Thyroid gland (tissue), 4 donors: Measurements from ENCODE around the gene CWC27. TPM values are rescaled to one million over a fixed set of nuclear protein-coding genes. Genes with fewer than 3 reads are reported as not detected.

ENCODE experiments used
- DNase-seq, 2 donors: peaks; one replicate each; pipeline ENCODE4 v3.0.0-alpha.2; 2019
- H3K27ac ChIP-seq, 3 donors: fragments of 200-600 bp; sonication (generic); 1 replicate in 2 of 3; 2 replicates in 1 of 3; pipeline ENCODE4 v1.5.1; 2016 to 2019; ENCODE audit warnings: mild to moderate bottlenecking in 1 of 3, moderate library complexity in 1 of 3
- H3K27me3 ChIP-seq: fragments of 200-600 bp; sonication (generic); one replicate; pipeline ENCODE4 v1.5.1; 2019
- H3K36me3 ChIP-seq, 2 donors: fragments of 200-600 bp; sonication (generic); one replicate each; pipeline ENCODE4 v1.5.1; 2016 to 2019
- H3K4me1 ChIP-seq, 2 donors: fragments of 200-600 bp; sonication (generic); one replicate each; pipeline ENCODE4 v1.5.1; 2017 to 2019
- H3K4me3 ChIP-seq, 3 donors: fragments of 200-600 bp; sonication (generic); replicated peaks in 1 of 3; 1 replicate in 2 of 3; 2 replicates in 1 of 3; pipeline ENCODE4 v1.5.1; 2016; ENCODE audit warnings: mild to moderate bottlenecking in 1 of 3
- H3K9me3 ChIP-seq: fragments of 200-600 bp; sonication (generic); one replicate; pipeline ENCODE4 v1.5.1; 2017
- POLR2A ChIP-seq, 2 donors: fragments of 450-650 bp; IDR thresholded peaks; one replicate each; pipeline ENCODE4 v1.6.1; 2017; ENCODE audit warnings: antibody characterized with exemption in 2 of 2, mild to moderate bottlenecking in 2 of 2, moderate library complexity in 1 of 2
- WGBS, 2 donors: methylation state at CpG; one replicate each; pipeline ENCODE4 v1.1.5; 2017; 5-methylcytosine and 5-hydroxymethylcytosine counted together
- intact Hi-C: fragments of 100-400 bp; cut with DNase I; formaldehyde crosslinking; loops from one replicate; pipeline ENCODE4 v1.15.1; 2023
- total RNA-seq, 4 donors: library from RNA; depleted of rRNA; stranded (reverse); fragments of >200 nt; gene quantifications; one replicate each; pipeline ENCODE4 v1.2.3, GENCODE V29; 2016
- TF ChIP-seq, protein P1 (sequence below), 6 experiments: fragments of 200-600 bp in 3 of 6; fragments of 450-650 bp in 3 of 6; sonication (generic) in 3 of 6; IDR thresholded peaks; one replicate each; pipeline ENCODE4 v1.5.1; 2016 to 2019; ENCODE audit warnings: antibody characterized with exemption in 6 of 6, mild to moderate bottlenecking in 2 of 6, inconsistent platforms in 1 of 6, moderate library complexity in 1 of 6

Gene CWC27
- total RNA-seq, 4 donors from 2014 or later, result 15.0 to 24.3 (median 16.7) TPM

DNA sequence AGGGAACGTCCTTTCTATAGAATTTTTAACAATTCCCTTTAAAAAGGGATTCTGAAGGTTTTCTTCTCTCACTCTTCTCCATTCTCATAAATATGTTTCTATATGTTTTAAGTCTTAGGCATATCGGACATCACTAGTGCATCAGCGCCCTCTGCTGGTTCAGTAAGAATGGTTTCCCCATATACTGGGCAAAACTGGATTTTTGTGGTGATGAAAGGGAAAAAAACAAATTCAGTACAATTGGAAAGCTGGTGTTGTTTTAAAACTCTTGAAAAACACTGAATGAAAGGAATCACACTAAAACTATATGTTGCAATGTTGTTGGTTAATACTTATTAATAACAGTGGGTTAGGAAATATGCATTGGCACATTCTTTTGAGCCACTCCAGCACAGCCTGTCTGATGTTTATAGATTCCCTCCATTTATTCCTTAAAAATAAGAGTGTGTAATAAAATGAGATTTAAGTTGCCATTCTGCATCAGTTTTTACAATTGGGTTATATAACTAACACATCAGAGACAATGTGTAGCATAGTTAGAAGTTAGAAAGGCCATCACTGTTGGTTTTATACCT lies 15.8 kb downstream of the CWC27 start:
- intact Hi-C loops, result loop anchor here (5.0 kb wide), 1 partner anchor 152 kb away; no protein-coding TSS in a partner anchor
- 6 to 9% methylated on average over 3 of the region's 3 CpGs for WGBS, 2 donors
- Histone ChIP-seq H3K9me3 (no peaks in the 10 kb centered on the region), H3K4me1 (no peaks in the 10 kb centered on the region), H3K36me3 (no peaks in the 10 kb centered on the region), H3K27me3 (no peaks in the 10 kb centered on the region), H3K27ac (no peak overlapping the region), H3K4me3 (no peak overlapping the region)
- no peak for TF ChIP-seq POLR2A (IDR thresholded peaks at IDR 0.05)
- TF ChIP-seq, protein P1, sequence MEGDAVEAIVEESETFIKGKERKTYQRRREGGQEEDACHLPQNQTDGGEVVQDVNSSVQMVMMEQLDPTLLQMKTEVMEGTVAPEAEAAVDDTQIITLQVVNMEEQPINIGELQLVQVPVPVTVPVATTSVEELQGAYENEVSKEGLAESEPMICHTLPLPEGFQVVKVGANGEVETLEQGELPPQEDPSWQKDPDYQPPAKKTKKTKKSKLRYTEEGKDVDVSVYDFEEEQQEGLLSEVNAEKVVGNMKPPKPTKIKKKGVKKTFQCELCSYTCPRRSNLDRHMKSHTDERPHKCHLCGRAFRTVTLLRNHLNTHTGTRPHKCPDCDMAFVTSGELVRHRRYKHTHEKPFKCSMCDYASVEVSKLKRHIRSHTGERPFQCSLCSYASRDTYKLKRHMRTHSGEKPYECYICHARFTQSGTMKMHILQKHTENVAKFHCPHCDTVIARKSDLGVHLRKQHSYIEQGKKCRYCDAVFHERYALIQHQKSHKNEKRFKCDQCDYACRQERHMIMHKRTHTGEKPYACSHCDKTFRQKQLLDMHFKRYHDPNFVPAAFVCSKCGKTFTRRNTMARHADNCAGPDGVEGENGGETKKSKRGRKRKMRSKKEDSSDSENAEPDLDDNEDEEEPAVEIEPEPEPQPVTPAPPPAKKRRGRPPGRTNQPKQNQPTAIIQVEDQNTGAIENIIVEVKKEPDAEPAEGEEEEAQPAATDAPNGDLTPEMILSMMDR (IDR thresholded peaks at IDR 0.05), result peak in 5 of 6 experiments; percentile 58 to 80 (median 73)
- DNase-seq, result peak; percentile 66 to 74

DNA sequence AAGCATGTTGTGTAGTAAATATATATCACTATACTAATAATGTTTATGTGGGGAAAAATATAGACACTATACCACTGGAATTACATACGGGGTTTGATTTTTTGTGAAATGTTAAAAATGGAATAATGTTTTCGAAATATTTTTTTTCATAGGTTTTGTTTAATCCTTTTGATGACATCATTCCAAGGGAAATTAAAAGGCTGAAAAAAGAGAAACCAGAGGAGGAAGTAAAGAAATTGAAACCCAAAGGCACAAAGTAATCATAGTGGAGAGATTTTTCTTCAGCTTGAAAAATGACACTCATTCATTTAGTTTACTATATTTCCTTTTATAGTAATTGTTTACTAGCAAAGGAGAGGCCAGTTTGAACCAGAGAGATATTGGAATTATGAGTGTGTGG lies 17.6 kb downstream of the CWC27 start:
- no peaks in the 10 kb centered on the region for H3K36me3 ChIP-seq
- no peaks in the 10 kb centered on the region for H3K9me3 ChIP-seq
- no peak for DNase-seq
- 93 to 94% methylated on average over 2 of the region's 2 CpGs for WGBS, 2 donors
- H3K4me1 ChIP-seq, result no peaks in the 10 kb centered on the region
- intact Hi-C loops, result loop anchor here (5.0 kb wide), 1 partner anchor 154 kb away; no protein-coding TSS in a partner anchor
- no peaks in the 10 kb centered on the region for H3K27me3 ChIP-seq
- H3K27ac ChIP-seq, result no peak overlapping the region
- TF ChIP-seq, protein P1 (IDR thresholded peaks at IDR 0.05), result no peak
- no peak for TF ChIP-seq POLR2A (IDR thresholded peaks at IDR 0.05)
- H3K4me3 ChIP-seq, result no peak overlapping the region

DNA sequence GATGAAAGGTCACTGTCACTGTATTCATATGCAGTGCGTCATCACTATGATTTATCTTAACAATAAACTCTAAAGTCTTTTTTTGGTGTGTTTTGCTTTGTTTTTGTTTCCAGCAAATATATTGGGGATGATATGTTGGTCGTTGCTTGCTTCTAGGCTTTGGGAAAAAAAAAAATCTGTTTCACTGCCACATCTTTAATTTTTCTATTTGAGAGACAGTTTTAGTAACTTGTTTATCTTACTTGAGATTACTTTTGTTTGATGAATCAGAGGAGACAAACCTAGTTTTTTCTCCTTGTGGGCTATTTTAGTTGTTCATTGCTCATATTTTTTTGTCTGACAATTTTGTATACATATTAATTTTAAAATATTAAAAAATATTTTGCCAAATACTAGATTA lies 19.4 kb downstream of the CWC27 start:
- 91 to 92% methylated on average over 2 of the region's 2 CpGs for WGBS, 2 donors
- TF ChIP-seq, protein P1 (IDR thresholded peaks at IDR 0.05), result no peak
- no peak for TF ChIP-seq POLR2A (IDR thresholded peaks at IDR 0.05)
- no peaks in the 10 kb centered on the region for H3K9me3 ChIP-seq
- H3K27ac ChIP-seq, result no peak overlapping the region
- no peak overlapping the region for H3K4me3 ChIP-seq
- DNase-seq, result no peak
- H3K4me1 ChIP-seq, result no peaks in the 10 kb centered on the region
- no peaks in the 10 kb centered on the region for H3K36me3 ChIP-seq
- H3K27me3 ChIP-seq, result no peaks in the 10 kb centered on the region
- intact Hi-C loops, result loop anchor here (5.0 kb wide), 1 partner anchor 156 kb away; no protein-coding TSS in a partner anchor

DNA sequence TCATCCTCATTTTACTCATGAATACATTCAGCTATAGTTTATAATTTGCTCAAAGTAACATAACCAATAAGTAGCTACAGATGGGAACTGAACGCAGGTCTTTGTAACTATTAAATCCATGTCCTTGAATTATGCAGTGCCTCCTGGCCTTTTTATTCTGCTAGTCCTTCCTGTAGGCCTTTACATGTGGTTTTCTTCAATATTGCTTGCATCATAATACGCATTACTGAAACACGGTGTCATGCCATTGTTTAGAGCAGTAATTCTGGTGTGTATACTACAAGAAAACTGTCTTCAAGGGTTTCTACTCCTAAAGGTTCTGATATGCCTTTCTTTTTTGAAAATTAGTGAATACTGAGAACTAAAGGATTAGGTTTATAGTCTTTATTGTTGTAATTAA lies 20.7 kb downstream of the CWC27 start:
- TF ChIP-seq, protein P1 (IDR thresholded peaks at IDR 0.05), result no peak
- TF ChIP-seq POLR2A (IDR thresholded peaks at IDR 0.05), result no peak
- H3K9me3 ChIP-seq, result no peaks in the 10 kb centered on the region
- H3K27ac ChIP-seq, result no peak overlapping the region
- no peaks in the 10 kb centered on the region for H3K27me3 ChIP-seq
- no peaks in the 10 kb centered on the region for H3K36me3 ChIP-seq
- WGBS, 2 donors, result 95 to 96% methylated on average over 3 of the region's 3 CpGs
- intact Hi-C loops, result loop anchor here (5.0 kb wide), 1 partner anchor 157 kb away; no protein-coding TSS in a partner anchor
- H3K4me3 ChIP-seq, result no peak overlapping the region
- no peaks in the 10 kb centered on the region for H3K4me1 ChIP-seq
- no peak for DNase-seq

DNA sequence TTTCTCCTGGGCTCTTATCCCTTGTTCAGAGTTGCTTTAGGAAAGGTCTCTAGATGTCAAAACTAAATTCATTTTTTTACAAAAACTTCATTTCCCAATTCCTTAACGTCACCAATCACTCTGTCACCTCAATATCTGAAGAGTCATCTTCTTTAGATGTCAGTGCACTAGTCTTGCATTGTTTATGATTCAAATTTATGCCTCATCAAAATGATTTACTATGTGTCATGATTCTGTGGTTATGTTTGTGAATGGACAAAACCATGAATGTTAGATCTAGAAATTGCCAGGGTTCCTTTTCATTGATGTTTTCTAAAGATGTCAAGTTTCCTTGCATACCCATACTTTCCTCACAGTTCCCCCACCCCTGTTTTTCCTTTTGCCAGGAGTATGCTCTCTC lies 21.5 kb downstream of the CWC27 start:
- Histone ChIP-seq H3K36me3 (no peaks in the 10 kb centered on the region), H3K27me3 (no peaks in the 10 kb centered on the region), H3K27ac (no peak overlapping the region), H3K4me1 (no peaks in the 10 kb centered on the region), H3K4me3 (no peak overlapping the region), H3K9me3 (no peaks in the 10 kb centered on the region)
- 91 to 100% methylated on average over 1 of the region's 1 CpG for WGBS, 2 donors
- no peak for DNase-seq
- TF ChIP-seq, protein P1 (IDR thresholded peaks at IDR 0.05), result no peak
- no peak for TF ChIP-seq POLR2A (IDR thresholded peaks at IDR 0.05)
- intact Hi-C loops, result no loop called here
